ENCODE measurements around the gene CEACAM1.

The CEACAM1 gene

DNA sequence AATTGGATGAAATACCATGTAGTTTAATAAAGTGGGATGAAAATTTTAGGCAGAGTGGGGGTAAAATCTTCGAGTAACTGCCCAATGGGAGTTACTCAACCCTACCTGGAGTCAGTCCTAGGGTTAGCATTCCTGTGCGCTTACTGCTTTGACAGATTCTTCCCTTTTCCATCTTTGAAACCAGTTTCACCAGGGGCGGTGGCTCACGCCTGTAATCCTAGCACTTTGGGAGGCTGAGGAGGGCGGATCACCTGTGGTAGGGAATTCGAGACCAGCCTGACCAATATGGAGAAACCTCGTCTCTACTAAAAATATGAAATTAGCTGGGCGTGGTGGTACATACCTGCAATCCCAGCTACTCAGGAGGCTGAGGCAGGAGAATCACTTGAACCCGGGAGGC lies 48.5 kb downstream of the CEACAM1 start:
- H3K4me3 ChIP-seq (ENCODE audit: low read depth, low read length), result no peak overlapping the region
- TF ChIP-seq, protein P1, sequence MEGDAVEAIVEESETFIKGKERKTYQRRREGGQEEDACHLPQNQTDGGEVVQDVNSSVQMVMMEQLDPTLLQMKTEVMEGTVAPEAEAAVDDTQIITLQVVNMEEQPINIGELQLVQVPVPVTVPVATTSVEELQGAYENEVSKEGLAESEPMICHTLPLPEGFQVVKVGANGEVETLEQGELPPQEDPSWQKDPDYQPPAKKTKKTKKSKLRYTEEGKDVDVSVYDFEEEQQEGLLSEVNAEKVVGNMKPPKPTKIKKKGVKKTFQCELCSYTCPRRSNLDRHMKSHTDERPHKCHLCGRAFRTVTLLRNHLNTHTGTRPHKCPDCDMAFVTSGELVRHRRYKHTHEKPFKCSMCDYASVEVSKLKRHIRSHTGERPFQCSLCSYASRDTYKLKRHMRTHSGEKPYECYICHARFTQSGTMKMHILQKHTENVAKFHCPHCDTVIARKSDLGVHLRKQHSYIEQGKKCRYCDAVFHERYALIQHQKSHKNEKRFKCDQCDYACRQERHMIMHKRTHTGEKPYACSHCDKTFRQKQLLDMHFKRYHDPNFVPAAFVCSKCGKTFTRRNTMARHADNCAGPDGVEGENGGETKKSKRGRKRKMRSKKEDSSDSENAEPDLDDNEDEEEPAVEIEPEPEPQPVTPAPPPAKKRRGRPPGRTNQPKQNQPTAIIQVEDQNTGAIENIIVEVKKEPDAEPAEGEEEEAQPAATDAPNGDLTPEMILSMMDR (IDR thresholded peaks at IDR 0.05; ENCODE audit: borderline replicate concordance, insufficient read depth, low read depth, low read length), result no peak

DNA sequence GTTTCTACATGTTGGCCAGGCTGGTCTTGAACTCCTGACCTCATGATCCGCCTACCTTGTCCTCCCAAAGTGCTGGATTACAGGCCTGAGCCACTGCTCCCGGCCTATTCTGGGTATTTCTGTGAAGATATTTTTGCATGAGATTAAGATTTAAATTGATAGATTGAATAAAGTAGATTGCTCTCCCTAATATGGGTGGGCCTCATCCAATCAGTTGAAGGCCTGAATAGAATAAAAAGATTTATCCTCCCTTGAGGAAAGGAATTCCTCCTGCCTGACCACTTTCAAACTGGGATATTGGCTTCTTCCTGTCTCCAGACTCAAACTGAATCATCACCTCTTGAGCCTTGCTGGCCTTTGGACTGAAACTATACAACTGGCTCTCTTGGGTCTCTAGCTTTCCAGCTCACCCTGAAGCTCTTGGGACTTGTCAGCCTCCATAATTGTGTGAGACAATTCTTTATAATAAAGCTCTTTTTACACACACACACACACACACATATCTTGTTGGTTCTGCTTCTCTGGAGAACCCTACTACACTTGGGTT lies 49.4 kb downstream of the CEACAM1 start:
- H3K4me3 ChIP-seq (ENCODE audit: low read depth, low read length), result no peak overlapping the region
- TF ChIP-seq, protein P1 (IDR thresholded peaks at IDR 0.05; ENCODE audit: borderline replicate concordance, insufficient read depth, low read depth, low read length), result no peak

DNA sequence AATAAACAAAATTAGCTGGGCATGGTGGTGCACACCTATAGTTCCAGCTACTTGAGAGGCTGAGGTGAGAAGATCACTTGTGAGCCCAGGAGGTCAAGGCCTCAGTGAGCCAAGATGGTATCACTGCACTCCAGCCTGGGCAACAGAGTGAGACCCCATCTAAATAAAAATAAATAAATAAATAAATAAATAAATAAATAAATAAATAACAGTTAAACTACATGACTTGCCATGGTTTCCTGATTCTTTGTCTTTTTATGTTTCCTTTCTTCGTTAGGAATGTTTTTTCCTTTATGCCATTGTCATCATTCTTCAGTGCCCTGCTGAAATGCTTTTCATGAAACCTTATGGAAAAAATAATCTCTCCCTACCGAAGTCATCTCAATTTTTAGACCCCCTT lies 50.3 kb downstream of the CEACAM1 start:
- TF ChIP-seq, protein P1 (IDR thresholded peaks at IDR 0.05; ENCODE audit: borderline replicate concordance, insufficient read depth, low read depth, low read length), result no peak
- H3K4me3 ChIP-seq (ENCODE audit: low read depth, low read length), result no peak overlapping the region

DNA sequence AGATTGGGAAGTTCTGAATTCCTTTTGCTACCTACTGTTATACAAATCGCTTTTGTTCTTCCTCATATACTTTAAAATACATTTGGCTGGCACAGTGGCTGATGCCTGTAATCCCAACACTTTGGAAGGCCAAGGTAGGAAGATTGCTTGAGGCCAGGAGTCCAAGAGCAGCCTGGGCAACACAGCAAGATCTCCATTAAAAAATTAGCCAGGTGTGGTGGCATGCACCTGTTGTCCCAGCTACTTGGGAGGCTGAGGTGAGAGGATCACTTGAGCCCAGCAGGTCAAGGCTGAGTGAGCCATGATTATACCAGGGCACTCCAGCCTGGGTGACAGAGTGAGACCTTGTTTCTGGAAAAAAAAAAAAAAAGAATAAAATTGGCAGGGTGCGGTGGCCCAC lies 51.2 kb downstream of the CEACAM1 start:
- TF ChIP-seq, protein P1 (IDR thresholded peaks at IDR 0.05; ENCODE audit: borderline replicate concordance, insufficient read depth, low read depth, low read length), result no peak
- no peak overlapping the region for H3K4me3 ChIP-seq (ENCODE audit: low read depth, low read length)

DNA sequence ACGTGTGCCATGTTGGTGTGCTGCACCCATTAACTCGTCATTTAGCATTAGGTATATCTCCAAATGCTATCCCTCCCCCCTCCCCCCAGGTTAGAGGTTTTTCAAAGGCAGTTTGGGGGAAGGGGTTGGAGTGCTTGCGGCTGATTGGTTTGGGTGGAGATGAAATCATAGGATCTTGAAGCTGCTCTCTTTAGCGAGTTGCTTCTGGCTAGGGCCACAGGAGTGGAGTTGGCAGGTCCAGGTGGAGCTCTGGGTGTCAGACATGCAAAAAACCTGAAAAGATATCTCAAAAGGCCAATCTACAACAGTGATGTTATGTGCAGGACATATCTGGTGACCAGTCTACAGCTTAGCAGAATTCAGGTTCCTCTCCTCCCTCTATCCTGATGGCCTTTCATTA lies 52.9 kb downstream of the CEACAM1 start:
- TF ChIP-seq, protein P1 (IDR thresholded peaks at IDR 0.05; ENCODE audit: borderline replicate concordance, insufficient read depth, low read depth, low read length), result no peak
- H3K4me3 ChIP-seq (ENCODE audit: low read depth, low read length), result no peak overlapping the region

DNA sequence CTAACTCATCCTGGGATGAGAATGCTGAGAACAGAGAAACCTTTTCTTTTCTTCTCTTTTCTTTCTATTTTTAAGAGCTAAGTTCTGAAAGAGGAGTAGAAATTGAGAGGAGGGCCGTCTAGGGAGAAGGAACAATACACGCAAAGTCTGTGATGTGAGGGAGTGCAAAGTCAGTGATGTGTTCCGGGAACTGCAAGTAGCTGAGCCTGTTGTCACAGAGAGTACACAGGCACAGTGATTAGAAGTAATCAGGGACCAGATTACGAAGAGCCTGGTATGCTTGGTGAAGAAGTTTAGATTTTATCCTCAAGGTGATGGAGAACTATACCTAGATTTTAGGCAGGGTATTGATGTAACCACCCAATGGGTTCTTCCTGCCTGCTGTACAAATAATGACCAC lies 53.5 kb downstream of the CEACAM1 start:
- TF ChIP-seq, protein P1 (IDR thresholded peaks at IDR 0.05; ENCODE audit: borderline replicate concordance, insufficient read depth, low read depth, low read length), result no peak
- H3K4me3 ChIP-seq (ENCODE audit: low read depth, low read length), result no peak overlapping the region

DNA sequence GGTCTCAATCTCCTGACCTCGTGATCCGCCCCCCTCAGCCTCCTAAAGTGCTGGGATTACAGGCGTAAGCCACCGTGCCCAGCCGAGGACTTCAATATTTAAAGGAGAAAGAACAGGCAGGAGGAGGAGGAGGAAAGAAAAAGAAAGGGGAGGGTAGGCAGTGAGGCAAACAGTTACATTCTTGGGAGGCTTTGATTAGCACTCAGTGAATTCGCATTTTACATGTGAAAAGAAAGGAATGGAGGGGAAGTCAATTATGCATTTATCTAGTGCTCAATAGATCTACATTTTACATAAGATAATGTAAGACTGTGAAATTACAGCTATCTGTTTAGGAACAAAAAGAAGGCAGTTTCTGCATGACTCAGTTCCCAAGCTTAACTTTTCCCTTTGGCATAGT lies 54.6 kb downstream of the CEACAM1 start:
- no peak overlapping the region for H3K4me3 ChIP-seq (ENCODE audit: low read depth, low read length)
- TF ChIP-seq, protein P1 (IDR thresholded peaks at IDR 0.05; ENCODE audit: borderline replicate concordance, insufficient read depth, low read depth, low read length), result no peak
